ENCODE data around the gene ROPN1L.
A peak's percentile ranks its signal among the peaks of the same experiment; 100 is the strongest.
"Not testable (repeated sequence)": the region's sequence is repeated elsewhere in the genome, so short reads cannot be mapped to it uniquely, and the experiment has no call there.

Gene ROPN1L

GRCh38 chr5:10441083-10441991 lies at the start of gene ROPN1L:
Gene ROPN1L (plus strand): TSS chr5:10441879. CDS start chr5:10442168, 289 bp downstream.
- DNase-seq (ENCODE audit: low spot score) (peak; percentile 99), FAIRE-seq (peak; percentile 94)

- not testable (repeated sequence) for FAIRE-seq; DNase-seq (ENCODE audit: low spot score)
Observed at GRCh38 chr5:10392567-10393328, 48.9 kb upstream of the ROPN1L start.

GRCh38 chr5:10393491-10393890 lies 48.2 kb upstream of the ROPN1L start:
- no peak for DNase-seq (ENCODE audit: low spot score)
- no peak for FAIRE-seq

GRCh38 chr5:10396552-10396951 lies 45.1 kb upstream of the ROPN1L start:
- FAIRE-seq (no peak), DNase-seq (ENCODE audit: low spot score) (no peak)

- DNase-seq (ENCODE audit: low spot score) (no peak), FAIRE-seq (no peak)
Observed at GRCh38 chr5:10399839-10400238, 41.8 kb upstream of the ROPN1L start.

GRCh38 chr5:10400411-10400810 lies 41.3 kb upstream of the ROPN1L start:
- FAIRE-seq (no peak), DNase-seq (ENCODE audit: low spot score) (no peak)

GRCh38 chr5:10400831-10401230 lies 40.8 kb upstream of the ROPN1L start:
- DNase-seq (ENCODE audit: low spot score) (no peak), FAIRE-seq (no peak)

GRCh38 chr5:10401498-10401897 lies 40.2 kb upstream of the ROPN1L start:
- no peak for FAIRE-seq
- DNase-seq (ENCODE audit: low spot score), result no peak

- DNase-seq (ENCODE audit: low spot score) (no peak), FAIRE-seq (no peak)
Observed at GRCh38 chr5:10403829-10404228, 37.9 kb upstream of the ROPN1L start.

GRCh38 chr5:10406651-10407050 lies 35.0 kb upstream of the ROPN1L start:
- FAIRE-seq (no peak), DNase-seq (ENCODE audit: low spot score) (no peak)

GRCh38 chr5:10409504-10409903 lies 32.2 kb upstream of the ROPN1L start:
- FAIRE-seq (no peak), DNase-seq (ENCODE audit: low spot score) (no peak)

GRCh38 chr5:10410662-10411061 lies 31.0 kb upstream of the ROPN1L start:
- FAIRE-seq, result no peak
- no peak for DNase-seq (ENCODE audit: low spot score)

GRCh38 chr5:10411336-10411735 lies 30.3 kb upstream of the ROPN1L start:
- no peak for DNase-seq (ENCODE audit: low spot score)
- no peak for FAIRE-seq

- FAIRE-seq (no peak), DNase-seq (ENCODE audit: low spot score) (no peak)
Observed at GRCh38 chr5:10416868-10417267, 24.8 kb upstream of the ROPN1L start.

- FAIRE-seq (no peak), DNase-seq (ENCODE audit: low spot score) (no peak)
Observed at GRCh38 chr5:10418654-10419345, 22.9 kb upstream of the ROPN1L start.

- DNase-seq (ENCODE audit: low spot score) (no peak), FAIRE-seq (peak; percentile 63)
Observed at GRCh38 chr5:10420468-10420867, 21.2 kb upstream of the ROPN1L start.

GRCh38 chr5:10420932-10421331 lies 20.7 kb upstream of the ROPN1L start:
- FAIRE-seq, result no peak

GRCh38 chr5:10421896-10422691 lies 19.6 kb upstream of the ROPN1L start:
- FAIRE-seq (no peak), DNase-seq (ENCODE audit: low spot score) (no peak)

More at GRCh38 chr5:10420932-10421331, 20.7 kb upstream of the ROPN1L start:
- no peak for DNase-seq (ENCODE audit: low spot score)

- DNase-seq (ENCODE audit: low spot score), result no peak
- FAIRE-seq, result no peak
Observed at GRCh38 chr5:10423022-10423421, 18.7 kb upstream of the ROPN1L start.

- DNase-seq (ENCODE audit: low spot score) (peak; percentile 45), FAIRE-seq (no peak)
Observed at GRCh38 chr5:10424124-10424731, 17.5 kb upstream of the ROPN1L start.

Data from urothelium cell line (cell line).